H1 (cell line): ENCODE measurements around the gene LHX2. TPM values are rescaled to one million over a fixed set of nuclear protein-coding genes. Genes with fewer than 3 reads are reported as not detected.
A peak's percentile ranks its signal among the peaks of the same experiment; 100 is the strongest.

ENCODE experiments used
- CBX8 ChIP-seq: fragments of 300-800, 300-1000 bp; sonication (generic); IDR thresholded peaks from 2 replicates; pipeline ENCODE4 v1.7.1; 2016; ENCODE audit warnings: low read depth, low read length, borderline replicate concordance
- CREB1 ChIP-seq: IDR thresholded peaks from 2 replicates; pipeline ENCODE4 v1.6.1; 2012; ENCODE audit warnings: inconsistent platforms
- CTCF ChIP-seq, 3 experiments: IDR thresholded peaks; 1 replicate in 2 of 3; 2 replicates in 1 of 3; pipeline versions ENCODE4 v1.5.1 to v1.6.1; 2011; ENCODE audit warnings: low read length in 3 of 3, mild to moderate bottlenecking in 3 of 3, inconsistent platforms in 2 of 3, low read depth in 1 of 3, moderate library complexity in 1 of 3; ENCODE audit not compliant: insufficient read depth in 1 of 3; ENCODE audit errors: control extremely low read depth in 1 of 3
- E2F6 ChIP-seq: IDR thresholded peaks from 2 replicates; pipeline ENCODE4 v1.6.1; 2012; ENCODE audit warnings: inconsistent platforms
- EZH2 ChIP-seq: fragments of 200-600 bp; sonication (generic); IDR thresholded peaks from 2 replicates; pipeline ENCODE4 v1.7.1; 2012; ENCODE audit warnings: low read depth, mild to moderate bottlenecking, moderate library complexity, low read length, inconsistent platforms; ENCODE audit not compliant: severe bottlenecking
- TAF7 ChIP-seq: optimal IDR thresholded peaks from 2 replicates; pipeline ENCODE3; 2011; ENCODE audit warnings: low read depth, mild to moderate bottlenecking, inconsistent platforms, low read length, moderate library complexity, borderline replicate concordance
- polyA plus RNA-seq, 7 experiments: library from polyadenylated mRNA; depleted of rRNA in 3 of 7; stranded (reverse) in 5 of 7; unstranded in 2 of 7; fragments of >200 nt in 5 of 7; fragments of 200-250 nt in 2 of 7; gene quantifications; 1 replicate in 5 of 7; 2 replicates in 1 of 7; 4 replicates in 1 of 7; pipeline versions ENCODE4 v1.2.1 to v1.2.3, GENCODE V29; 2011 to 2013; ENCODE audit warnings: missing spikeins in 2 of 7, mixed read lengths in 2 of 7
- total RNA-seq: library from RNA; stranded (reverse); fragmentation: NEBNext Ultra II Directional; extraction: Animal tissue kit (Norgen Biotek cat#: 25700); gene quantifications from 2 replicates; pipeline ENCODE4 v1.2.1, GENCODE V29; 2021
- TF ChIP-seq, protein P1 (sequence below): IDR thresholded peaks from 2 replicates; pipeline ENCODE4 v1.6.1; 2012; ENCODE audit warnings: inconsistent platforms

Gene LHX2
- total and polyA plus RNA-seq, 2 of the 8 experiments (the other 6 are each of a cell fraction or from before 2014, with no cell fraction given): 0.11 to 0.86 TPM

GRCh38 chr9:124013309-124014210 lies 2.0 kb downstream of the LHX2 start (continued):
- TF ChIP-seq CTCF (IDR thresholded peaks at IDR 0.05; ENCODE audit: control extremely low read depth in 1 of 3, insufficient read depth in 1 of 3, low read depth in 1 of 3, low read length in 3 of 3): peak in 1 of 3 experiments; percentile 35; a peak in 1 of 4 replicates
- TF ChIP-seq, protein P1, sequence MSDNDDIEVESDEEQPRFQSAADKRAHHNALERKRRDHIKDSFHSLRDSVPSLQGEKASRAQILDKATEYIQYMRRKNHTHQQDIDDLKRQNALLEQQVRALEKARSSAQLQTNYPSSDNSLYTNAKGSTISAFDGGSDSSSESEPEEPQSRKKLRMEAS: peak; percentile 82
- TF ChIP-seq CREB1: 0 out of 2 replicates have a peak, but pooled peaks have one; percentile 43
- TF ChIP-seq E2F6: 0 out of 2 replicates have a peak, but pooled peaks have one; percentile 26
- no peak for TF ChIP-seq TAF7
- TF ChIP-seq CBX8: peak; percentile 66; the same call in 1 of the 2 replicates
- TF ChIP-seq EZH2: peak; percentile 64
